WTC11 (cell line): ENCODE results near the gene ADNP2.

Experiments
- ATF2 ChIP-seq: sonication (generic); formaldehyde crosslinking; IDR thresholded peaks from 2 replicates; pipeline ENCODE4 v1.8.1; 2022; ENCODE audit warnings: low read depth, missing genetic modification reagents, borderline replicate concordance
- CTCF ChIP-seq: fragments of 200-600 bp; IDR thresholded peaks from 2 replicates; pipeline ENCODE4 v1.8.0; 2022; ENCODE audit warnings: antibody characterized with exemption
- E2F4 ChIP-seq: sonication (generic); formaldehyde crosslinking; IDR thresholded peaks from 2 replicates; pipeline ENCODE4 v1.8.1; 2022; ENCODE audit warnings: low read depth, mild to moderate bottlenecking, moderate library complexity, missing genetic modification reagents, borderline replicate concordance
- FOXK1 ChIP-seq: sonication (generic); formaldehyde crosslinking; IDR thresholded peaks from 2 replicates; pipeline ENCODE4 v1.8.0; 2022; ENCODE audit warnings: mild to moderate bottlenecking, moderate library complexity, missing genetic modification reagents
- GABPB1 ChIP-seq: sonication (generic); formaldehyde crosslinking; IDR thresholded peaks from 2 replicates; pipeline ENCODE4 v1.8.1; 2023; ENCODE audit warnings: mild to moderate bottlenecking, missing genetic modification reagents
- MLX ChIP-seq: sonication (generic); formaldehyde crosslinking; IDR thresholded peaks from 2 replicates; pipeline ENCODE4 v1.8.1; 2023; ENCODE audit warnings: mild to moderate bottlenecking, missing genetic modification reagents, moderate library complexity
- SMAD4 ChIP-seq: sonication (generic); formaldehyde crosslinking; IDR thresholded peaks from 2 replicates; pipeline ENCODE4 v1.8.0; 2022; ENCODE audit warnings: mild to moderate bottlenecking, missing genetic modification reagents
- ZBTB43 ChIP-seq: sonication (generic); formaldehyde crosslinking; IDR thresholded peaks from 2 replicates; pipeline ENCODE4 v1.8.1; 2023; ENCODE audit warnings: mild to moderate bottlenecking, missing genetic modification reagents

- TF ChIP-seq GABPB1 = no peak
- no peak for TF ChIP-seq ZBTB43
- TF ChIP-seq FOXK1 (CRISPR knock-in tag) = no peak
- no peak for TF ChIP-seq E2F4 (CRISPR knock-in tag)
- no peak for TF ChIP-seq ATF2 (CRISPR knock-in tag)
- TF ChIP-seq CTCF = no peak
- no peak for TF ChIP-seq MLX (CRISPR knock-in tag)
- no peak for TF ChIP-seq SMAD4 (CRISPR knock-in tag)
Measured at GRCh38 chr18:80109676-80110078, 615 bp downstream of the ADNP2 start.
